B cell (primary cell): ENCODE measurements around the gene HYLS1. TPM values are rescaled to one million over a fixed set of nuclear protein-coding genes. Genes with fewer than 3 reads are reported as not detected.

Experiments
- ATAC-seq: fragments of 200-7000 bp; cut with Tn5 transposase; one replicate; pipeline ENCODE4 v1.10.0; 2021; ENCODE audit warnings: low read depth, mild to moderate bottlenecking, moderate number of reproducible peaks, moderate library complexity
- CTCF ChIA-PET: fragments of 350-600 bp; sonication (Branson Sonifier 250); formaldehyde crosslinking; loops from one replicate; lab custom pipeline; 2021; ENCODE audit warnings: antibody characterized with exemption, inconsistent platforms; lab: Charles Lee
- POLR2A ChIA-PET: fragments of 350-600 bp; sonication (Branson Sonifier 250); formaldehyde crosslinking; loops from one replicate; lab custom pipeline; 2021; ENCODE audit warnings: antibody characterized with exemption; lab: Charles Lee
- DNase-seq: peaks from one replicate; pipeline ENCODE4 v3.0.0; 2013
- H2AFZ ChIP-seq: 2 replicates; pipeline ENCODE4 v1.6.1; 2012; ENCODE audit warnings: mild to moderate bottlenecking, low read depth, low read length; ENCODE audit not compliant: insufficient read depth, poor library complexity, severe bottlenecking
- H3K27ac ChIP-seq, 2 donors: 1 replicate in 1 of 2; 2 replicates in 1 of 2; pipeline ENCODE4 v1.5.1; 2012 to 2013; ENCODE audit warnings: low read length in 2 of 2, mild to moderate bottlenecking in 2 of 2, moderate library complexity in 1 of 2
- H3K27me3 ChIP-seq, 4 experiments: fragments of 200-600 bp in 1 of 4; sonication (generic) in 1 of 4; replicated peaks in 1 of 4; 1 replicate in 2 of 4; 2 replicates in 2 of 4; pipeline versions ENCODE4 v1.6.1 to v1.7.0; 2013 to 2016; ENCODE audit warnings: low read length in 3 of 4, mild to moderate bottlenecking in 2 of 4, mixed read lengths in 1 of 4, moderate library complexity in 1 of 4; ENCODE audit not compliant: insufficient read depth in 4 of 4, control insufficient read depth in 3 of 4; ENCODE audit errors: control extremely low read depth in 1 of 4
- H3K36me3 ChIP-seq, 2 experiments: replicated peaks in 1 of 2; 1 replicate in 1 of 2; 2 replicates in 1 of 2; pipeline versions ENCODE4 v1.6.1 to v1.7.1; 2013; ENCODE audit warnings: low read length in 1 of 2; ENCODE audit not compliant: insufficient read depth in 2 of 2, control insufficient read depth in 1 of 2; ENCODE audit errors: control extremely low read depth in 1 of 2, extremely low read depth in 1 of 2
- H3K4me1 ChIP-seq, 2 donors: fragments of 200-600 bp in 1 of 2; sonication (generic) in 1 of 2; 1 replicate in 1 of 2; 2 replicates in 1 of 2; pipeline versions ENCODE4 v1.5.1 to v1.6.1; 2013 to 2017; ENCODE audit warnings: low read length in 2 of 2; ENCODE audit not compliant: control insufficient read depth in 2 of 2, insufficient read depth in 2 of 2
- H3K4me2 ChIP-seq: replicated peaks from 2 replicates; pipeline ENCODE3; 2012; ENCODE audit warnings: mild to moderate bottlenecking, low read depth, low read length; ENCODE audit not compliant: poor library complexity, severe bottlenecking
- H3K4me3 ChIP-seq, 5 experiments: fragments of 200-600 bp in 1 of 5; sonication (generic) in 1 of 5; 1 replicate in 3 of 5; 2 replicates in 2 of 5; pipeline versions ENCODE4 v1.5.1 to v1.7.0; 2011 to 2016; ENCODE audit warnings: low read length in 4 of 5, mild to moderate bottlenecking in 4 of 5, low read depth in 2 of 5, control low read depth in 1 of 5, moderate library complexity in 1 of 5; ENCODE audit not compliant: insufficient read depth in 1 of 5; ENCODE audit errors: control extremely low read depth in 1 of 5, extremely low read depth in 1 of 5
- H3K79me2 ChIP-seq: fragments of 200-600 bp; sonication (generic); one replicate; pipeline ENCODE4 v1.6.0; 2016; ENCODE audit warnings: low read length; ENCODE audit not compliant: control insufficient read depth, insufficient read depth
- H3K9ac ChIP-seq: fragments of 200-600 bp; sonication (generic); 2 replicates; pipeline ENCODE4 v1.6.1; 2017; ENCODE audit warnings: mild to moderate bottlenecking, low read length, moderate library complexity
- H3K9me3 ChIP-seq, 3 donors: one replicate each; pipeline versions ENCODE4 v1.6.1 to v1.7.1; 2013; ENCODE audit warnings: low read length in 2 of 3; ENCODE audit not compliant: control insufficient read depth in 2 of 3, insufficient read depth in 1 of 3; ENCODE audit errors: control extremely low read depth in 1 of 3
- H4K20me1 ChIP-seq: 2 replicates; pipeline ENCODE4 v1.6.0; 2012; ENCODE audit warnings: mild to moderate bottlenecking, low read length; ENCODE audit not compliant: insufficient read depth, control insufficient read depth, poor library complexity, severe bottlenecking
- H3K27ac Mint-ChIP-seq: one replicate; pipeline ENCODE4 v1.8.0; 2021; ENCODE audit warnings: mixed read lengths
- H3K27me3 Mint-ChIP-seq: one replicate; pipeline ENCODE4 v1.8.0; 2021; ENCODE audit warnings: mixed read lengths
- H3K4me1 Mint-ChIP-seq: one replicate; pipeline ENCODE4 v1.8.0; 2021; ENCODE audit warnings: mixed read lengths
- H3K4me3 Mint-ChIP-seq: one replicate; pipeline ENCODE4 v1.8.0; 2021; ENCODE audit warnings: mixed read lengths
- H3K9me3 Mint-ChIP-seq: one replicate; pipeline ENCODE4 v1.8.0; 2022; ENCODE audit warnings: mixed read lengths; ENCODE audit not compliant: insufficient read depth
- CTCF ChIP-seq: fragments of 200-600 bp; IDR thresholded peaks from one replicate; pipeline ENCODE4 v1.8.0; 2022; ENCODE audit warnings: antibody characterized with exemption, mild to moderate bottlenecking
- EZH2 ChIP-seq: IDR thresholded peaks from 2 replicates; pipeline ENCODE4 v1.6.1; 2012; ENCODE audit warnings: borderline replicate concordance, low read depth, mild to moderate bottlenecking, moderate library complexity, low read length; ENCODE audit not compliant: insufficient read depth, poor library complexity, severe bottlenecking
- WGBS: methylation state at CpG from one replicate; pipeline ENCODE4 v1.1.5; 2013; ENCODE audit warnings: missing lambda C conversion rate; ENCODE audit not compliant: insufficient coverage; 5-methylcytosine and 5-hydroxymethylcytosine counted together
- intact Hi-C: fragments of 100-400 bp; cut with micrococcal nuclease; formaldehyde crosslinking; loops from one replicate; pipeline ENCODE4 v1.10.0; 2022
- polyA plus RNA-seq: library from polyadenylated mRNA; depleted of rRNA; stranded (reverse); fragments of >200 nt; gene quantifications from 2 replicates; pipeline ENCODE4 v1.2.3, GENCODE V29; 2012
- total RNA-seq, 2 donors: library from RNA; stranded (reverse); fragments of 120-200 nt in 1 of 2; gene quantifications; 1 replicate in 1 of 2; 2 replicates in 1 of 2; pipeline versions ENCODE4 v1.2.3 to v1.2.4, GENCODE V29; 2013 to 2022

The HYLS1 gene
- total and polyA plus RNA-seq, 2 donors (not counting 1 experiment from before 2014, with no cell fraction given) = 3.1 to 9.4 TPM

- ATAC-seq (peak; percentile 22), DNase-seq (no peak)
- Histone ChIP-seq H3K4me1 (peaks cover 5 to 19% of the 10 kb centered on the region in 2 donors), H3K4me2 (peak overlapping the region; percentile 87), H3K9ac (peak overlapping the region; percentile 87), H3K27ac (peak overlapping the region; percentile 90 to 94), H3K36me3 (peaks cover 0 to 4% of the 10 kb centered on the region in 2 experiments), H4K20me1 (peaks cover 16% of the 10 kb centered on the region), H2AFZ (peak overlapping the region; percentile 83), H3K79me2 (peaks cover 19% of the 10 kb centered on the region), H3K4me3 (peak overlapping the region in 4 of 5 experiments; percentile 71 to 97 (median 90)), H3K9me3 (peaks cover 0 to 7% (median 0%) of the 10 kb centered on the region in 3 donors), H3K27me3 (no peaks in the 10 kb centered on the region)
- TF ChIP-seq EZH2 = no peak
- no peak for TF ChIP-seq CTCF
- no peaks in the 10 kb centered on the region for H3K27me3 Mint-ChIP-seq
- intact Hi-C loops = loop anchor here (1.0 to 5.0 kb wide), 10 partner anchors 13 to 775 kb away; partner anchors contain the start of genes CDON, CHEK1, EI24 and FAM118B
- H3K27ac Mint-ChIP-seq = peak overlapping the region; percentile 99
- H3K4me3 Mint-ChIP-seq = peak overlapping the region; percentile 96
- CTCF ChIA-PET = interaction anchor here (0.7 to 2.4 kb wide), 7 partner anchors 10 to 763 kb away, joined by 3 to 14 read pairs (median 4); partner anchors contain the start of gene PUS3
- H3K4me1 Mint-ChIP-seq = peaks cover 22% of the 10 kb centered on the region
- POLR2A ChIA-PET = interaction anchor here (0.7 to 3.1 kb wide), 6 partner anchors 9 to 824 kb away, joined by 3 to 17 read pairs (median 5); partner anchors contain the start of genes CHEK1, DDX25, EI24 and FAM118B
- H3K9me3 Mint-ChIP-seq = no peaks in the 10 kb centered on the region
- WGBS = 20% methylated on average over 23 of the region's 24 CpGs
Observed at GRCh38 chr11:125886997-125887372, 483 bp upstream of the HYLS1 start.

DNA sequence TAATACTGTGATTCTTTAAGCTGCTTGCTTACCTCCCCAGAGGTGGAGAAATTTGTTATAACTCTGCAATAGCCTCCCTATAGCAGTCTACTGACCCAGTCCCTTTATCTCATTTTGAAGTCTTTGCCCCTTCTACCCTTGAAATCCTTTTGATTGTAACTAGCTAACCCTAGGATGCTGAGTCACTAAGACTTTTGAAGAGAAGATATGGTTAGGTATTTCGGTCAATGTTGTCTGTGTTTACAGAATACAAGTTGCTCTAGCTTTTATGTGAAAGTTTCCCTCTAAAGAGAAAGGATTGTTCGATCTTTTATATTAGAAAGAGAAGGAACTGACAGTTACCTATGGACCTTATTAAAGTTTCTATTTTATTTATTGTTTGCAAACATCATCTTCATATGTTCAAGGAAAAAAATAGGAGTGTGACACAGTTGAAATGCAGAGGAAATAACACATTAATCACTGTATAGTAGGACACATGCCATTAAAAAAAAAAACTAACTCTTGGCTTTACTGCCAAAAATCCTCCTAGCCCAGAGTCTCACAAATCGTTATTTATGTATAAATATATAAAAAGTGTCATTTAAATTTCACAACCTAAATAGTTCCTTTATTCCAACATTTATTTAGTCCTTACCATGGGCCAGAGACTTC is 3.1 kb downstream of the HYLS1 start:
- intact Hi-C loops = no loop called here
- peaks cover 24% of the 10 kb centered on the region for H3K4me1 Mint-ChIP-seq
- no peaks in the 10 kb centered on the region for H3K27me3 ChIP-seq
- TF ChIP-seq CTCF (no peak), EZH2 (no peak)
- peaks cover 27% of the 10 kb centered on the region for H3K79me2 ChIP-seq
- CTCF ChIA-PET = interaction anchor here (0.7 to 1.2 kb wide), 2 partner anchors 13 to 303 kb away, joined by 3 to 6 read pairs; partner anchors contain the start of gene PUS3
- H3K9me3 ChIP-seq = peaks cover 0 to 7% (median 0%) of the 10 kb centered on the region in 3 donors
- POLR2A ChIA-PET = interaction anchor here (1.3 kb wide), 1 partner anchor 12 kb away, joined by 3 read pairs; the partner anchor contains the start of gene PUS3
- H3K9ac ChIP-seq = no peak overlapping the region
- no peaks in the 10 kb centered on the region for H3K9me3 Mint-ChIP-seq
- peak overlapping the region; percentile 0 for H3K4me3 Mint-ChIP-seq
- H3K4me3 ChIP-seq = no peak overlapping the region
- ATAC-seq = no peak
- no peak overlapping the region for H3K27ac Mint-ChIP-seq
- H3K4me1 ChIP-seq = peaks cover 5 to 19% of the 10 kb centered on the region in 2 donors
- no peak overlapping the region for H3K4me2 ChIP-seq
- H3K27ac ChIP-seq = no peak overlapping the region
- DNase-seq = no peak
- H3K27me3 Mint-ChIP-seq = no peaks in the 10 kb centered on the region
- no peak overlapping the region for H2AFZ ChIP-seq
- H3K36me3 ChIP-seq = peaks cover 0 to 21% of the 10 kb centered on the region in 2 experiments
- H4K20me1 ChIP-seq = peaks cover 30% of the 10 kb centered on the region
- no CpG with 5 or more reads among the region's 3 CpGs for WGBS
